Hepatocyte (in vitro differentiated cells): ENCODE results near the gene SLC66A1.

Experiments used
- EZH2phosphoT487 ChIP-seq: fragments of 200-600 bp; sonication (generic); IDR thresholded peaks from one replicate; pipeline ENCODE4 v1.6.1; 2018; ENCODE audit warnings: antibody characterized with exemption, mild to moderate bottlenecking, low read depth, moderate library complexity; ENCODE audit not compliant: unreplicated experiment, severe bottlenecking
- TF ChIP-seq, protein P1 (sequence below): fragments of 200-600 bp; sonication (generic); IDR thresholded peaks from 2 replicates; pipeline ENCODE4 v1.5.1; 2016; ENCODE audit warnings: antibody characterized with exemption, mild to moderate bottlenecking; ENCODE audit not compliant: poor library complexity

GRCh38 chr1:19325368-19325957, 13.3 kb downstream of the SLC66A1 start:
- TF ChIP-seq, protein P1, sequence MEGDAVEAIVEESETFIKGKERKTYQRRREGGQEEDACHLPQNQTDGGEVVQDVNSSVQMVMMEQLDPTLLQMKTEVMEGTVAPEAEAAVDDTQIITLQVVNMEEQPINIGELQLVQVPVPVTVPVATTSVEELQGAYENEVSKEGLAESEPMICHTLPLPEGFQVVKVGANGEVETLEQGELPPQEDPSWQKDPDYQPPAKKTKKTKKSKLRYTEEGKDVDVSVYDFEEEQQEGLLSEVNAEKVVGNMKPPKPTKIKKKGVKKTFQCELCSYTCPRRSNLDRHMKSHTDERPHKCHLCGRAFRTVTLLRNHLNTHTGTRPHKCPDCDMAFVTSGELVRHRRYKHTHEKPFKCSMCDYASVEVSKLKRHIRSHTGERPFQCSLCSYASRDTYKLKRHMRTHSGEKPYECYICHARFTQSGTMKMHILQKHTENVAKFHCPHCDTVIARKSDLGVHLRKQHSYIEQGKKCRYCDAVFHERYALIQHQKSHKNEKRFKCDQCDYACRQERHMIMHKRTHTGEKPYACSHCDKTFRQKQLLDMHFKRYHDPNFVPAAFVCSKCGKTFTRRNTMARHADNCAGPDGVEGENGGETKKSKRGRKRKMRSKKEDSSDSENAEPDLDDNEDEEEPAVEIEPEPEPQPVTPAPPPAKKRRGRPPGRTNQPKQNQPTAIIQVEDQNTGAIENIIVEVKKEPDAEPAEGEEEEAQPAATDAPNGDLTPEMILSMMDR = no peak
- no peak for TF ChIP-seq EZH2phosphoT487
